Measurements from ENCODE around the gene FCSK. TPM values are rescaled to one million over a fixed set of nuclear protein-coding genes. Genes with fewer than 3 reads are reported as not detected.
A peak's percentile ranks its signal among the peaks of the same experiment; 100 is the strongest.

Gene FCSK
- total RNA-seq, 1 donor from 2014 or later: 12.0 TPM

GRCh38 chr16:70522216-70523075 lies 68.1 kb downstream of the FCSK start:
- Histone ChIP-seq H3K9ac (ENCODE audit: low read length) (peak overlapping the region; percentile 98), H4K20me1 (ENCODE audit: insufficient read depth, low read length) (peaks cover 22% of the 10 kb centered on the region), H2AFZ (ENCODE audit: low read depth, low read length) (peak overlapping the region; percentile 90), H3K4me1 (ENCODE audit: insufficient read depth, low read length) (peaks cover 22% of the 10 kb centered on the region), H3K4me3 (ENCODE audit: insufficient read depth, low read depth, low read length) (peak overlapping the region; percentile 92), H3K79me2 (ENCODE audit: insufficient read depth, low read length) (peaks cover 62% of the 10 kb centered on the region), H3K27me3 (ENCODE audit: insufficient read depth, low read length) (no peaks in the 10 kb centered on the region), H3K27ac (ENCODE audit: low read depth, low read length) (peak overlapping the region; percentile 90), H3K9me3 (ENCODE audit: insufficient read depth, low read depth, low read length) (no peaks in the 10 kb centered on the region), H3K4me2 (ENCODE audit: low read length) (peak overlapping the region; percentile 95), H3K36me3 (ENCODE audit: insufficient read depth, low read length) (peaks cover 17% of the 10 kb centered on the region)
- peaks cover 26% of the 10 kb centered on the region for H3K4me1 Mint-ChIP-seq (ENCODE audit: low read depth, unreplicated experiment)
- peaks cover 5% of the 10 kb centered on the region for H3K36me3 Mint-ChIP-seq (ENCODE audit: low read depth, unreplicated experiment)
- FAIRE-seq: no peak
- no peak for DNase-seq (ENCODE audit: low read depth)
- no peaks in the 10 kb centered on the region for H3K27me3 Mint-ChIP-seq (ENCODE audit: low read depth, unreplicated experiment)
- H3K4me3 Mint-ChIP-seq (ENCODE audit: unreplicated experiment): peak overlapping the region; percentile 99
- TF ChIP-seq EZH2 (IDR thresholded peaks at IDR 0.05; ENCODE audit: insufficient read depth, low read length): no peak
- TF ChIP-seq, protein P1, sequence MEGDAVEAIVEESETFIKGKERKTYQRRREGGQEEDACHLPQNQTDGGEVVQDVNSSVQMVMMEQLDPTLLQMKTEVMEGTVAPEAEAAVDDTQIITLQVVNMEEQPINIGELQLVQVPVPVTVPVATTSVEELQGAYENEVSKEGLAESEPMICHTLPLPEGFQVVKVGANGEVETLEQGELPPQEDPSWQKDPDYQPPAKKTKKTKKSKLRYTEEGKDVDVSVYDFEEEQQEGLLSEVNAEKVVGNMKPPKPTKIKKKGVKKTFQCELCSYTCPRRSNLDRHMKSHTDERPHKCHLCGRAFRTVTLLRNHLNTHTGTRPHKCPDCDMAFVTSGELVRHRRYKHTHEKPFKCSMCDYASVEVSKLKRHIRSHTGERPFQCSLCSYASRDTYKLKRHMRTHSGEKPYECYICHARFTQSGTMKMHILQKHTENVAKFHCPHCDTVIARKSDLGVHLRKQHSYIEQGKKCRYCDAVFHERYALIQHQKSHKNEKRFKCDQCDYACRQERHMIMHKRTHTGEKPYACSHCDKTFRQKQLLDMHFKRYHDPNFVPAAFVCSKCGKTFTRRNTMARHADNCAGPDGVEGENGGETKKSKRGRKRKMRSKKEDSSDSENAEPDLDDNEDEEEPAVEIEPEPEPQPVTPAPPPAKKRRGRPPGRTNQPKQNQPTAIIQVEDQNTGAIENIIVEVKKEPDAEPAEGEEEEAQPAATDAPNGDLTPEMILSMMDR (IDR thresholded peaks at IDR 0.05; ENCODE audit: insufficient read depth, low read depth, low read length): no peak
- H3K27ac Mint-ChIP-seq (ENCODE audit: unreplicated experiment): peak overlapping the region; percentile 99
- no peaks in the 10 kb centered on the region for H3K9me3 Mint-ChIP-seq (ENCODE audit: unreplicated experiment)

GRCh38 chr16:70523076-70523742 lies 68.8 kb downstream of the FCSK start, which contains the start of gene COG4:
Gene COG4, minus strand, starts transcription at chr16:70523554. Its CDS starts 11 bp downstream, at chr16:70523543.
- peaks cover 14% of the 10 kb centered on the region for H3K36me3 ChIP-seq (ENCODE audit: insufficient read depth, low read length)
- peak within 1 kb of the TSS; percentile 99 for H3K4me3 Mint-ChIP-seq (ENCODE audit: unreplicated experiment)
- H3K79me2 ChIP-seq (ENCODE audit: insufficient read depth, low read length): peaks cover 70% of the 10 kb centered on the region
- peak within 1 kb of the TSS; percentile 95 for H3K4me2 ChIP-seq (ENCODE audit: low read length)
- H3K4me1 Mint-ChIP-seq (ENCODE audit: low read depth, unreplicated experiment): peaks cover 27% of the 10 kb centered on the region
- peak; percentile 67 for DNase-seq (ENCODE audit: low read depth)
- H3K4me1 ChIP-seq (ENCODE audit: insufficient read depth, low read length): peaks cover 23% of the 10 kb centered on the region
- H4K20me1 ChIP-seq (ENCODE audit: insufficient read depth, low read length): peaks cover 30% of the 10 kb centered on the region
- H3K4me3 ChIP-seq (ENCODE audit: insufficient read depth, low read depth, low read length): peak within 1 kb of the TSS; percentile 92
- H3K27ac ChIP-seq (ENCODE audit: low read depth, low read length): peak within 1 kb of the TSS; percentile 90
- no peaks in the 10 kb centered on the region for H3K27me3 Mint-ChIP-seq (ENCODE audit: low read depth, unreplicated experiment)
- H3K9me3 ChIP-seq (ENCODE audit: insufficient read depth, low read depth, low read length): no peaks in the 10 kb centered on the region
- H3K9ac ChIP-seq (ENCODE audit: low read length): peak within 1 kb of the TSS; percentile 98
- peak within 1 kb of the TSS; percentile 99 for H3K27ac Mint-ChIP-seq (ENCODE audit: unreplicated experiment)
- peaks cover 5% of the 10 kb centered on the region for H3K36me3 Mint-ChIP-seq (ENCODE audit: low read depth, unreplicated experiment)
- no peaks in the 10 kb centered on the region for H3K9me3 Mint-ChIP-seq (ENCODE audit: unreplicated experiment)
- TF ChIP-seq, protein P1 (IDR thresholded peaks at IDR 0.05; ENCODE audit: insufficient read depth, low read depth, low read length): no peak
- no peak for TF ChIP-seq EZH2 (IDR thresholded peaks at IDR 0.05; ENCODE audit: insufficient read depth, low read length)
- no peaks in the 10 kb centered on the region for H3K27me3 ChIP-seq (ENCODE audit: insufficient read depth, low read length)
- peak within 1 kb of the TSS; percentile 90 for H2AFZ ChIP-seq (ENCODE audit: low read depth, low read length)
- no peak for FAIRE-seq
